Activated CD4-positive, alpha-beta memory T cell treated with anti-CD3 and anti-CD28 coated beads for 36 hours (primary cell): Measurements from ENCODE around the gene KIAA0753. TPM values are rescaled to one million over a fixed set of nuclear protein-coding genes. Genes with fewer than 3 reads are reported as not detected.

Experiments used
- CTCF ChIA-PET: fragments of 350-600 bp; sonication (Branson Sonifier 250); formaldehyde crosslinking; loops from one replicate; lab custom pipeline; 2021; ENCODE audit warnings: antibody characterized with exemption, inconsistent platforms; lab: Charles Lee
- POLR2A ChIA-PET: fragments of 350-600 bp; sonication (Branson Sonifier 250); formaldehyde crosslinking; loops from one replicate; lab custom pipeline; 2021; ENCODE audit warnings: antibody characterized with exemption; lab: Charles Lee
- DNase-seq: peaks from one replicate; pipeline ENCODE4 v3.0.0-alpha.2; 2020
- H3K27ac Mint-ChIP-seq: one replicate; pipeline ENCODE4 v1.8.0; 2021; ENCODE audit warnings: mixed read lengths
- H3K27me3 Mint-ChIP-seq: one replicate; pipeline ENCODE4 v1.8.0; 2021; ENCODE audit warnings: mixed read lengths
- H3K36me3 Mint-ChIP-seq: one replicate; pipeline ENCODE4 v1.8.0; 2021; ENCODE audit warnings: mixed read lengths
- H3K4me1 Mint-ChIP-seq: one replicate; pipeline ENCODE4 v1.8.0; 2021; ENCODE audit warnings: low read depth, mixed read lengths
- H3K4me3 Mint-ChIP-seq: one replicate; pipeline ENCODE4 v1.8.0; 2021; ENCODE audit warnings: mild to moderate bottlenecking, mixed read lengths
- H3K9me3 Mint-ChIP-seq: one replicate; pipeline ENCODE4 v1.8.0; 2021; ENCODE audit warnings: mixed read lengths
- intact Hi-C: fragments of 100-400 bp; cut with micrococcal nuclease; formaldehyde crosslinking; loops from one replicate; pipeline ENCODE4 v1.15.1; 2023
- total RNA-seq, 2 experiments: library from RNA; stranded (reverse); gene quantifications; one replicate each; pipeline ENCODE4 v1.2.3, GENCODE V29; 2021

Gene KIAA0753
- 10 to 100 TPM; 14.2 to 14.7 TPM for total RNA-seq

DNA sequence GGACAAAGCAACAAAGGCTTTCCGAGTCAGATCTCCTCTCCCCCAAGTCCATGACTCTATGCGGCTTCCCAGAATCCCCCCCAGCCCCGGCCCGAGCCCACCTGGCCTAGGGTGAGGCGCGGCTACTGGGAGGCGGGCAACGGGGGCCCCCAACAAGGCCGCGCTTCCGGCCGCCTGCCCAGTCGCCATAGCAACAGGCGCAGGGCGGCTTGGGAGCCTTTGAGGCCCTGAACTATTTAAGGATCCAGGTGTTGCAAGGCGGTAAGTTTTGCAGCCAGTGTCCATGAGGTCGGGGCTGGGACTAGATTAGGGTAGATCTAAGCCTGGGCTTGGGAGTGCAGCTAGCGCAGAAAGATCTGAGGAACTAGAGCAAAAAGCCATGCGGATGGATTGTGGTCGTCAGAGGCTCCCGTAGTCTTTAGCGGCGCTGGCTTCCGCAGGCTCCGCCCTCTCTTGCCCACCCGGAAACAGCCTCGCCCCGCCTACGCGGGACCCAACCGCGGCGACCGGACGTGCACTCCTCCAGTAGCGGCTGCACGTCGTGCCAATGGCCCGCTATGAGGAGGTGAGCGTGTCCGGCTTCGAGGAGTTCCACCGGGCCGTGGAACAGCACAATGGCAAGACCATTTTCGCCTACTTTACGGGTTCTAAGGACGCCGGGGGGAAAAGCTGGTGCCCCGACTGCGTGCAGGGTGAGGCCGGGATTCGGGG is at the start of gene KIAA0753, which contains the start of gene TXNDC17:
TSS of gene KIAA0753 (minus strand) at position 176 of the 711 bp plus-strand sequence. CDS start 5,608 bp downstream, outside the sequence.
TSS of gene TXNDC17 (plus strand) at position 525 of the 711 bp plus-strand sequence. CDS start at position 548, 23 bp downstream.
- DNase-seq, result peak; percentile 96
- intact Hi-C loops, result loop anchor here (2.0 to 5.0 kb wide), 4 partner anchors 63 to 1154 kb away; partner anchors contain the start of genes DERL2, MIS12, NLRP1 and PIMREG
- Mint-ChIP-seq H3K36me3 (peaks cover 27% of the 10 kb centered on the region), H3K4me1 (peaks cover 59% of the 10 kb centered on the region), H3K4me3 (peak within 1 kb of the TSS; percentile 90), H3K9me3 (no peaks in the 10 kb centered on the region), H3K27me3 (no peaks in the 10 kb centered on the region), H3K27ac (peak within 1 kb of the TSS; percentile 95)
- POLR2A ChIA-PET, result interaction anchor here (0.6 to 4.6 kb wide), 5 partner anchors 9 to 489 kb away, joined by 3 to 28 read pairs (median 3); partner anchors contain the start of genes C17orf100 and MED31
- CTCF ChIA-PET, result interaction anchor here (1.0 to 2.3 kb wide), 3 partner anchors 11 to 114 kb away, joined by 3 to 10 read pairs (median 3); partner anchors contain the start of genes C17orf100, MED31 and XAF1

DNA sequence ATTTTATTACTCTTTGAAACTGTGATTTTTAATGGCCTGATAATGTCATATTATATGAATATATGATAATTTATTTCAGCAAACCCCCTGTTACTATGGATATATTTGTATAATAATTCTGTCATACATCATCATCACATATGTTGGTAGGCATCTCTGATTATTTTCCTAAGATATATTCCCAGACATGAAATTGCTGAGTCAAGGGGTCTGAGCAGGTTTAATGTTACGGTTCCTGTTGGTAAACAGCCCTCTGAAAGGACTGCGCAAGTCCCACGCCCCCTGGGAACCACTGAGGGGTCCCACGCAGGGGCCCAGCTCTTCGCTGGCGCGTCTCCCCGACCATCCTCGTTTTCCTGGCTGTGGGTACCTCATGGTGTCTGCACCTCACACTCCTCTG is 48.4 kb upstream of the KIAA0753 start:
- Mint-ChIP-seq H3K27me3 (peaks cover 28% of the 10 kb centered on the region), H3K36me3 (no peaks in the 10 kb centered on the region), H3K27ac (no peak overlapping the region), H3K9me3 (no peaks in the 10 kb centered on the region), H3K4me3 (no peak overlapping the region), H3K4me1 (no peaks in the 10 kb centered on the region)
- ChIA-PET CTCF (no interaction called here), POLR2A (no interaction called here)
- no peak for DNase-seq
- intact Hi-C loops, result no loop called here

DNA sequence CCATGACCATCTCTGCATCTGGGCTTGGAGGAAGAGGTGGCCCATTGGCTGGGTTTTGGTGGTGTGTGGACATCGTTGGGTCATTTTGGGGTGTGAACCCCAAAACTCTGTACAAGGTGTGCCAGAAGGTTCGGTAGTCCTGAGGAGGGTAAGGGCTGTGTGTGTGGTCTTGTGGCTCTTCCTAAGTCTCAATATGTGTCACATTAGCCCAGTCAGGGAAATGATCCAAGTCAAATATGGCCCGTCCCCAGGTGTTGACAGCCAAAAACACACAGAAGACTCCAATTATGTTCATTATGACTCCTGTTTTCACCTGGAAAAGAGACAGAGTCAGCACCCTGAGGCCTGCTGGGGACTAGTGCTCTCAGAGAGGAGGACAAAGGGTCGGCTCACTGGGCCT is 45.5 kb upstream of the KIAA0753 start:
- Mint-ChIP-seq H3K9me3 (no peaks in the 10 kb centered on the region), H3K36me3 (no peaks in the 10 kb centered on the region), H3K27ac (no peak overlapping the region), H3K4me1 (no peaks in the 10 kb centered on the region), H3K27me3 (peaks cover 20% of the 10 kb centered on the region), H3K4me3 (no peak overlapping the region)
- ChIA-PET POLR2A (no interaction called here), CTCF (interaction anchor here (0.6 kb wide), 1 partner anchor 141 kb away, joined by 3 read pairs; no protein-coding TSS in a partner anchor)
- DNase-seq, result no peak
- intact Hi-C loops, result no loop called here

DNA sequence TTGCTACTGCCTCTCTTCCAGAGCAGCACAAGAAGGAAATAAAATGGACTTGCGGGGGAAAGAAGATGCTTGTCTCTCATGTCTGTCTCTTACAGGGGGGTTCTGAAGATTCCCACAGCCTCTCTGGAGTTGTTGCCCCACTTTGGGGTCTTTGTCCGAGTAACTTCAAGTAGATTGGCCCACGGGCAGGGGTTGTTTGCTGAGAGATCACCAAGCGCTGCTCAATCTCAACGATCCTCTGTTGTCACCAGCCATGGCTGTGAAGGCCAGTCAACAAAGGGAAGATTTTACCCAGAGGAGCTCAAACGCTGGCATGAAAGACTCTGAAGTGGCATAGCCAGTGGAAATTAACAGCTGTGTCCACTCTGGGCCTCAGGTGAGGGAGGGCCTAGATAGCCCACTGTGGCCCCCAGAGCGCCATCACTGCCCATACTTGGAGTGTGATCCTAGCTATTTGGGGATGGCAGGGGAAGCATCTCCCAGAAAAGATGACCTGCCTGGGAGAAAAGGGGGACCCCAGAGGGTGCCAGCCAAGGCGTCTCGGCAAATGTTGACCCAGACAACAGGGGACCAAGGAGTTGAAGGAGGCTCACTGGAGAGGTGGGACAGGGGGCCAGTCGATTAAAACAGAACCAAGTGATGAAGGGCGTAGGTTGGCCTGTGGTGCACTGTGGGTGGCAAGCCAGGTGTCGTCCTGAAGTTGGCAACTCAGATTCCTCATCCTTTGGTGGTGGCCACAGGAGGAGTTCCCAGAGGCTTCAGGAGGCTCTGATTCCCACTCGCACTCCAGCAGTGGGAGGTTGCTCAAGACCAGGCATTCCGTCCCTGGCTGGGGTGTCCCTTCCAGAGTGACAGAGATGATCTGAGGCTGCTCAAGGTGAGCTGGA is 44.6 kb upstream of the KIAA0753 start:
- ChIA-PET POLR2A (no interaction called here), CTCF (interaction anchor here (0.6 kb wide), 1 partner anchor 142 kb away, joined by 3 read pairs; no protein-coding TSS in a partner anchor)
- no peak for DNase-seq
- Mint-ChIP-seq H3K4me1 (no peaks in the 10 kb centered on the region), H3K27me3 (peaks cover 20% of the 10 kb centered on the region), H3K9me3 (no peaks in the 10 kb centered on the region), H3K36me3 (no peaks in the 10 kb centered on the region), H3K27ac (no peak overlapping the region), H3K4me3 (no peak overlapping the region)
- intact Hi-C loops, result no loop called here

DNA sequence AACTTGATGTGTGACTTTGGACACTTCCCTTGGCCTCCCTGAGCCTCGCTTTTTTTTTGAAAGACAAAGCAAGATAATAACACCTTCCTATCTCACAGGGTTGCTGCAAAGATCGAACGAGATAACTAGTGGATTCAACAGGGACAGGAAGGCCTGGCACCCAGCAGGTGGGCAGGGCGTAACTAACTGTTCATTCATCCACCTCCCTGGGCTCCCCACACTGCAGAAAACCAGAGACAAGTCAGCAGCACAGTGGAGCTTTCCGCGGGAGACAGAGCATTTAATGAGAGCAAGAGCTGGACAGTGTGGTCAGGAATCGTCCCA is 43.9 kb upstream of the KIAA0753 start:
- no peak overlapping the region for H3K27ac Mint-ChIP-seq
- intact Hi-C loops, result no loop called here
- no peaks in the 10 kb centered on the region for H3K9me3 Mint-ChIP-seq
- H3K27me3 Mint-ChIP-seq, result peaks cover 21% of the 10 kb centered on the region
- no peak for DNase-seq
- no peaks in the 10 kb centered on the region for H3K4me1 Mint-ChIP-seq
- no peak overlapping the region for H3K4me3 Mint-ChIP-seq
- no peaks in the 10 kb centered on the region for H3K36me3 Mint-ChIP-seq
- POLR2A ChIA-PET, result interaction anchor here (0.6 kb wide), 1 partner anchor 248 kb away, joined by 3 read pairs; no protein-coding TSS in a partner anchor
- CTCF ChIA-PET, result no interaction called here

DNA sequence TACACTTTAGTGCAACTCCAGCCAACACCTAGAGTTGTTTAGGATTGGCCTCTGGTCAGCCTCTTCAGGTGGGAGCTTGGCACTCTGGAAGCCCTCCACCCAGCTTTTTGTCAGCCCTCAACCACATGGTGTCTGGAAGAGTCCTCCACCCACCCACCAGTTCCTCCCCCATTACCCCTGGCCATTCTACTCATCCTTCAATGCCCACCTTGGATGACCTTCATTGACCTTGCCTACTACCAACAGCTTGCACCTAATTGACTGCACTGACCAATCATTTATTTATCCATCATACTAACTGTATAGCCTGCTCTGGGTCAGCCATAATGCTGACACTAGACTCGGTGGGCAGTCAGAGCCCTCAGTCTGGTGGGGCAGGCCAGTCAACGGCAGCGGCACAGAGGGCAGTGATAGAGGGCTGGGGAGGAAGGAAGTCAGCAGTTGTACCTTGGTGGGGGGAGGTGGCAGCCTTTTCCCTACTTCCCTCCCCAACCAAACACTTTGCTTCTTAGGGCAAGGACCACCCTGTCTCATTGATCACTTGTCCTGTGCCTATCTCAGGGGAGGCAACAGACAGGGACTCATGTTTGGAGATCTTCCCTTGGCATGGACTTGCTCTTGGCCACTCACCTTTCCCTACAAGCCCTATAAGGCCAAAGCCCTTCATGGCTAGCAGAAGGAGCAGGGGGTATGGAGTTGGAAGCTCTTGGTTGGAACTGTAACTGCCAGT is 43.4 kb upstream of the KIAA0753 start:
- POLR2A ChIA-PET, result interaction anchor here (0.6 kb wide), 1 partner anchor 248 kb away, joined by 3 read pairs; no protein-coding TSS in a partner anchor
- H3K4me1 Mint-ChIP-seq, result no peaks in the 10 kb centered on the region
- intact Hi-C loops, result no loop called here
- peaks cover 21% of the 10 kb centered on the region for H3K27me3 Mint-ChIP-seq
- no peak overlapping the region for H3K4me3 Mint-ChIP-seq
- no peaks in the 10 kb centered on the region for H3K36me3 Mint-ChIP-seq
- no peak overlapping the region for H3K27ac Mint-ChIP-seq
- no peak for DNase-seq
- CTCF ChIA-PET, result interaction anchor here (1.3 kb wide), 1 partner anchor 18 kb away, joined by 4 read pairs; no protein-coding TSS in a partner anchor
- no peaks in the 10 kb centered on the region for H3K9me3 Mint-ChIP-seq

DNA sequence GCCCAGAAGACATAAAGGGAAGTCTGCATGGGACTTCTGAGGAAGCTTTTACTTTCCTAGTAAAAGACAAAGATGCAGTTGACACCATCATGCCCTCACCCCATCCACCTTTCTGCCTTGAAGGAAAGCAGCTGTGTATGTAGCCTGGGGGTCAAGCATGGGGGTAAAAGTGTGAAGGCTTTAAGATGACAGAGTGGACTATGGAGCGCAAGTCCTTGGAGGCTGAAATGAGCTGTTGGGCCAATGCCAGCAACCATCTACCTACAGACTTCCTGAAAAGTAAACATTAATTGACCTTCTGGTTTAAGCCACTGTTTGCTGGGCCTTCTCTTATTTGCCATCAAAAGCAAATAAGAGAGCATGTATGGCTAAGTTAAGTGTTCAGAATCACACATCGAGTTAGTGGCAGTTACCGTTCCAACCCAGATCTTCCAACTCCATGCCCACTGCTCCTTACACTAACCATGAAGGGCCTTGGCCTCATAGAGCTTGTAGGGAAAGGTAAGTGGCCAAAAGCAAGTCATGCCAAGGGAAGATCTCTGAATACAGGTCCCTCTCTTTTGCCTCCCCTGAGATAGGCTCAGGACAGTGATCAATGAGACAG is 42.7 kb upstream of the KIAA0753 start:
- H3K4me1 Mint-ChIP-seq, result no peaks in the 10 kb centered on the region
- peaks cover 26% of the 10 kb centered on the region for H3K27me3 Mint-ChIP-seq
- H3K36me3 Mint-ChIP-seq, result no peaks in the 10 kb centered on the region
- H3K4me3 Mint-ChIP-seq, result no peak overlapping the region
- no peak for DNase-seq
- CTCF ChIA-PET, result interaction anchor here (1.3 kb wide), 1 partner anchor 17 kb away, joined by 4 read pairs; no protein-coding TSS in a partner anchor
- intact Hi-C loops, result no loop called here
- POLR2A ChIA-PET, result no interaction called here
- no peak overlapping the region for H3K27ac Mint-ChIP-seq
- no peaks in the 10 kb centered on the region for H3K9me3 Mint-ChIP-seq

DNA sequence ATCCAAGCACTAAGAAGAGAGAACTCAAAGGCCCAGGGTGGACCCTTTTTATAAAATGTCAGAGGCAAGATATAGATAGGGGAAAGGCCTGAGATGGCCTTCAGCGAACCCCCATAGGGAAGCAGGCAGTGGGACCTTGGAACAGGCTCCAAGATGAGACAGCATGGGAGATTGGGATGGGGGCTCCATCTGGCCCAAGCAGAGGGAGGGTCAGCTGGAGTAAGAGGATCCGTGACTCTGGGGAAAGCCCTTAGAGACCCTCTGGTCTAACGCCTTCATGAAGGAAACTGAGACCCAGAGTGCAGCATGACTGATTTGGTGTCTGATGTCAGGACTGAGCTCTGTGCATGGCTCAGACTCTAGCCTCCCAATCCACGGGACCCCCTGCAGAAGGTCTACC is 41.8 kb upstream of the KIAA0753 start:
- CTCF ChIA-PET, result interaction anchor here (1.3 kb wide), 1 partner anchor 16 kb away, joined by 4 read pairs; no protein-coding TSS in a partner anchor
- H3K4me1 Mint-ChIP-seq, result peaks cover 5% of the 10 kb centered on the region
- H3K27me3 Mint-ChIP-seq, result peaks cover 22% of the 10 kb centered on the region
- no peak overlapping the region for H3K4me3 Mint-ChIP-seq
- no peaks in the 10 kb centered on the region for H3K36me3 Mint-ChIP-seq
- POLR2A ChIA-PET, result no interaction called here
- no peak overlapping the region for H3K27ac Mint-ChIP-seq
- no peaks in the 10 kb centered on the region for H3K9me3 Mint-ChIP-seq
- intact Hi-C loops, result no loop called here
- DNase-seq, result no peak

DNA sequence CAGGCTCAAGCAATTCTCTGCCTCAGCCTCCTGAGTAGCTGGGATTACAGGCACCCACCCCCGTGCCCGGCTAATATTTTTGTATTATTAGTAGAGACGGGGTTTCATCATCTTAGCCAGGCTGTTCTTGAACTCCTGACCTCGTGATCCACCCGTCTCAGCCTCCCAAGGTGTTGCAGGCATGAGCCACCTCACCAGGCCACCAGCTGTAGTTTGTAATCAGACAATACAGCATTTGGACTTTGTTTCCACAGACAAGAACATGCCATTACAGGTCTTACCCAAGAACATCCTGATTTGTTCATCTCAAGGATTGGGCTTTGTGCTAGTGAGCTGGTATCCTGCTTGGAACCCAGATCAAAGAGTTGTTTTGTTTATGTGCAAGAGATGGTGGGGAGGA is 41.2 kb upstream of the KIAA0753 start:
- H3K4me1 Mint-ChIP-seq, result peaks cover 5% of the 10 kb centered on the region
- H3K27me3 Mint-ChIP-seq, result peaks cover 19% of the 10 kb centered on the region
- intact Hi-C loops, result no loop called here
- ChIA-PET POLR2A (no interaction called here), CTCF (no interaction called here)
- no peaks in the 10 kb centered on the region for H3K9me3 Mint-ChIP-seq
- no peaks in the 10 kb centered on the region for H3K36me3 Mint-ChIP-seq
- H3K27ac Mint-ChIP-seq, result no peak overlapping the region
- DNase-seq, result no peak
- H3K4me3 Mint-ChIP-seq, result no peak overlapping the region

DNA sequence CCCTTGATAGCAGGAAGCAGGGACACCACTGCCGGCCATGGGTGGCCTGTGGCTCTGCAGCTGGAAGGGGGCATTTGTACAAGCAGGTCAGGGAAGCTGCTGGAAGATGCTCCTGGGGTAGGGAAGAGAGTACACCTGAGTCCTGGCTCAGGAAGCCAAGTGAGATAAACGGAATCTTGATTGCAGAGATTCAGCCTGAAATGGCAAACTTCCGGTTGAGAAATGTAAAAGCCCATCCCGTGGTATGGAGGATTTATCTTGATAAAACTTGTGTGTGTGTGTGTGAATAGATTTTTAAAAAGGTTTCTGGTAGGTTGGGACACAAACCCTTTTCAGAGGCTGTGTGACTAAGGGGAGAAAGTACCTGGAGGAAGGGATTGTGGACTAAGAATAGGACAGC is 40.7 kb upstream of the KIAA0753 start:
- intact Hi-C loops, result no loop called here
- peaks cover 19% of the 10 kb centered on the region for H3K27me3 Mint-ChIP-seq
- H3K9me3 Mint-ChIP-seq, result no peaks in the 10 kb centered on the region
- no peak for DNase-seq
- CTCF ChIA-PET, result no interaction called here
- no peaks in the 10 kb centered on the region for H3K36me3 Mint-ChIP-seq
- no peak overlapping the region for H3K27ac Mint-ChIP-seq
- no peak overlapping the region for H3K4me3 Mint-ChIP-seq
- POLR2A ChIA-PET, result no interaction called here
- H3K4me1 Mint-ChIP-seq, result peaks cover 5% of the 10 kb centered on the region

DNA sequence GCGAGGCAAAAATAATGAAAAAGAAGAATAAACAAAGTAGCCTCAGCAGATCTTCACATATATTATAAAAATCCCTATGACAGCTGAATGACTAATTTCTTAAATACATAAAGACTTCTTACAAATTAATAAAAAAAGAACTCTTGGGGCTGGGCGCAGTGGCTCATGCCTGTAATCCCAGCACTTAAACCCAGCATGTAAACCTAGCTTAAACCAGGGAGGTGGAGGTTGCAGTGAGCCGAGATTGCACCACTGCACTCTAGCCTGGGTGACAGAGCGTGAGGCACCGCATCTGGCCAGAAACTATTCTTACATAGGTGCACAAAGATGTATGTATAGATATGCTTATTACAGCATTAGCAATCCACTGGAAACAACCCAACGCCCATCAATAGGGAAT is 38.7 kb upstream of the KIAA0753 start:
- H3K27ac Mint-ChIP-seq, result no peak overlapping the region
- CTCF ChIA-PET, result interaction anchor here (0.6 kb wide), 1 partner anchor 389 kb away, joined by 3 read pairs; no protein-coding TSS in a partner anchor
- H3K27me3 Mint-ChIP-seq, result peaks cover 19% of the 10 kb centered on the region
- no peak for DNase-seq
- H3K36me3 Mint-ChIP-seq, result no peaks in the 10 kb centered on the region
- no peaks in the 10 kb centered on the region for H3K9me3 Mint-ChIP-seq
- H3K4me3 Mint-ChIP-seq, result no peak overlapping the region
- POLR2A ChIA-PET, result no interaction called here
- intact Hi-C loops, result no loop called here
- peaks cover 5% of the 10 kb centered on the region for H3K4me1 Mint-ChIP-seq
